Liver (tissue), 9 donors: ENCODE results near the gene MIB2. TPM values are rescaled to one million over a fixed set of nuclear protein-coding genes. Genes with fewer than 3 reads are reported as not detected.

ENCODE experiments used
- DNase-seq: peaks from one replicate; pipeline ENCODE4 v3.0.0-alpha.2; 2017; ENCODE audit warnings: low spot score
- H3K27ac ChIP-seq, 2 donors: one replicate each; pipeline ENCODE4 v1.7.0; 2013; ENCODE audit warnings: inconsistent platforms in 2 of 2, low read length in 2 of 2, control low read depth in 1 of 2, low read depth in 1 of 2, mild to moderate bottlenecking in 1 of 2
- H3K27me3 ChIP-seq, 4 donors: one replicate each; pipeline versions ENCODE4 v1.6.1 to v1.7.0; 2013; ENCODE audit warnings: low read length in 3 of 4, inconsistent platforms in 1 of 4, mild to moderate bottlenecking in 1 of 4, moderate library complexity in 1 of 4; ENCODE audit not compliant: control insufficient read depth in 4 of 4, insufficient read depth in 4 of 4
- H3K36me3 ChIP-seq, 4 donors: one replicate each; pipeline versions ENCODE4 v1.6.1 to v1.7.0; 2013; ENCODE audit warnings: low read length in 3 of 4, mild to moderate bottlenecking in 3 of 4, low read depth in 1 of 4, moderate library complexity in 1 of 4; ENCODE audit not compliant: control insufficient read depth in 4 of 4, insufficient read depth in 3 of 4
- H3K4me1 ChIP-seq, 4 donors: one replicate each; pipeline versions ENCODE4 v1.6.1 to v1.7.0; 2013; ENCODE audit warnings: low read length in 3 of 4, mild to moderate bottlenecking in 3 of 4, moderate library complexity in 1 of 4; ENCODE audit not compliant: control insufficient read depth in 4 of 4, insufficient read depth in 4 of 4
- H3K4me3 ChIP-seq, 3 donors: one replicate each; pipeline versions ENCODE4 v1.6.1 to v1.7.0; 2013; ENCODE audit warnings: low read length in 3 of 3, control low read depth in 1 of 3, low read depth in 1 of 3, mild to moderate bottlenecking in 1 of 3
- H3K9ac ChIP-seq, 2 donors: one replicate each; pipeline ENCODE4 v1.7.0; 2013; ENCODE audit warnings: low read length in 2 of 2, mild to moderate bottlenecking in 2 of 2, moderate library complexity in 2 of 2, control low read depth in 1 of 2, low read depth in 1 of 2
- H3K9me3 ChIP-seq, 4 donors: one replicate each; pipeline versions ENCODE4 v1.6.1 to v1.7.0; 2013; ENCODE audit warnings: low read length in 3 of 4; ENCODE audit not compliant: control insufficient read depth in 4 of 4
- CTCF ChIP-seq: fragments of 150-350 bp; IDR thresholded peaks from 2 replicates; pipeline ENCODE4 v1.5.1; 2017; ENCODE audit warnings: improper control_type of control experiment, low read depth, low read length; ENCODE audit not compliant: missing input control
- EGR1 ChIP-seq, 2 donors: IDR thresholded peaks; 2 replicates each; pipeline ENCODE4 v1.6.1; 2016 to 2018; ENCODE audit warnings: antibody characterized with exemption in 2 of 2, low read depth in 2 of 2
- FOXA1 ChIP-seq: IDR thresholded peaks from 2 replicates; pipeline ENCODE4 v1.6.1; 2016; ENCODE audit warnings: antibody characterized with exemption
- FOXA2 ChIP-seq: IDR thresholded peaks from 2 replicates; pipeline ENCODE4 v1.6.1; 2016; ENCODE audit warnings: antibody characterized with exemption
- GABPA ChIP-seq, 2 donors: IDR thresholded peaks in 1 of 2; conservative IDR thresholded peaks in 1 of 2; 2 replicates each; pipeline ENCODE4 v1.6.1; 2016; ENCODE audit warnings: antibody characterized with exemption in 2 of 2, mild to moderate bottlenecking in 1 of 2, moderate library complexity in 1 of 2
- HNF4A ChIP-seq, 2 donors: conservative IDR thresholded peaks; 2 replicates each; pipeline ENCODE4 v1.6.1; 2016; ENCODE audit warnings: antibody characterized with exemption in 2 of 2, mild to moderate bottlenecking in 2 of 2
- HNF4G ChIP-seq: IDR thresholded peaks from 2 replicates; pipeline ENCODE4 v1.6.1; 2016; ENCODE audit warnings: antibody characterized with exemption
- JUND ChIP-seq, 2 donors: IDR thresholded peaks; 2 replicates each; pipeline ENCODE4 v1.6.1; 2016; ENCODE audit warnings: antibody characterized with exemption in 2 of 2
- MAX ChIP-seq: IDR thresholded peaks from 2 replicates; pipeline ENCODE4 v1.6.1; 2016; ENCODE audit warnings: antibody characterized with exemption
- RAD21 ChIP-seq, 2 donors: IDR thresholded peaks; 2 replicates each; pipeline ENCODE4 v1.6.1; 2016; ENCODE audit warnings: antibody characterized with exemption in 2 of 2, mild to moderate bottlenecking in 2 of 2
- REST ChIP-seq: IDR thresholded peaks from 2 replicates; pipeline ENCODE4 v1.6.1; 2016; ENCODE audit warnings: antibody characterized with exemption, mild to moderate bottlenecking
- RXRA ChIP-seq, 2 donors: IDR thresholded peaks; 2 replicates each; pipeline ENCODE4 v1.6.1; 2017 to 2018; ENCODE audit warnings: antibody characterized with exemption in 2 of 2, mild to moderate bottlenecking in 1 of 2
- SP1 ChIP-seq: IDR thresholded peaks from 2 replicates; pipeline ENCODE4 v1.6.1; 2018; ENCODE audit warnings: antibody characterized with exemption, mild to moderate bottlenecking
- TAF1 ChIP-seq: conservative IDR thresholded peaks from 2 replicates; pipeline ENCODE4 v1.6.1; 2016; ENCODE audit warnings: antibody characterized with exemption, mild to moderate bottlenecking
- YY1 ChIP-seq: IDR thresholded peaks from 2 replicates; pipeline ENCODE4 v1.6.1; 2016; ENCODE audit warnings: antibody characterized with exemption, mild to moderate bottlenecking
- WGBS: extraction: QIAGEN DNeasy Blood & Tissue Kit; methylation state at CpG from one replicate; pipeline ENCODE4 v1.1.7; 2013; 5-methylcytosine and 5-hydroxymethylcytosine counted together
- polyA plus RNA-seq, 2 donors: library from polyadenylated mRNA; stranded (reverse) in 1 of 2; unstranded in 1 of 2; fragments of 200-250 nt in 1 of 2; fragments of >200 nt in 1 of 2; fragmentation: Nextera tagmentation in 1 of 2; extraction: Ambion mirVana in 1 of 2; gene quantifications; one replicate each; pipeline versions ENCODE4 v1.2.1 to v1.2.3, GENCODE V29; 2013 to 2015
- total RNA-seq, 2 donors: library from RNA; depleted of rRNA; stranded (reverse); fragments of >200 nt; gene quantifications; one replicate each; pipeline ENCODE4 v1.2.3, GENCODE V29; 2014
- TF ChIP-seq, protein P1 (sequence below): IDR thresholded peaks from 2 replicates; pipeline ENCODE4 v1.6.1; 2016; ENCODE audit warnings: antibody characterized with exemption
- donor health status: healthy.
- donor health status: healthy.
- donor health status: healthy.
- donor health status: healthy.
- donor health status: healthy.

Gene MIB2
- total and polyA plus RNA-seq, 4 donors = 9.8 to 33.0 (median 19.2) TPM

- no peaks in the 10 kb centered on the region for H3K36me3 ChIP-seq
- peaks cover 2 to 22% (median 13%) of the 10 kb centered on the region in 4 donors for H3K4me1 ChIP-seq
- no peak overlapping the region for H3K27ac ChIP-seq
- DNase-seq = no peak
- WGBS = 66% methylated on average over 22 of the region's 22 CpGs
- H3K4me3 ChIP-seq = no peak overlapping the region
- no peaks in the 10 kb centered on the region for H3K9me3 ChIP-seq
- H3K9ac ChIP-seq = no peak overlapping the region
- peaks cover 0 to 11% (median 2%) of the 10 kb centered on the region in 4 donors for H3K27me3 ChIP-seq
- TF ChIP-seq, protein P1, sequence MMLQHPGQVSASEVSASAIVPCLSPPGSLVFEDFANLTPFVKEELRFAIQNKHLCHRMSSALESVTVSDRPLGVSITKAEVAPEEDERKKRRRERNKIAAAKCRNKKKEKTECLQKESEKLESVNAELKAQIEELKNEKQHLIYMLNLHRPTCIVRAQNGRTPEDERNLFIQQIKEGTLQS = no peak
- TF ChIP-seq RXRA (IDR thresholded peaks at IDR 0.05) (no peak), TAF1 (no peak), CTCF (no peak), RAD21 (IDR thresholded peaks at IDR 0.05) (no peak), SP1 (no peak), HNF4A (conservative IDR thresholded peaks at IDR 0.05) (no peak), FOXA1 (no peak)
Measured at GRCh38 chr1:1600861-1601563, 14.3 kb upstream of the MIB2 start.

GRCh38 chr1:1601564-1602303 lies 13.6 kb upstream of the MIB2 start:
- Histone ChIP-seq H3K4me3 (no peak overlapping the region), H3K9ac (no peak overlapping the region), H3K27ac (no peak overlapping the region), H3K4me1 (peaks cover 2 to 22% (median 13%) of the 10 kb centered on the region in 4 donors), H3K9me3 (no peaks in the 10 kb centered on the region), H3K36me3 (no peaks in the 10 kb centered on the region), H3K27me3 (peaks cover 0 to 11% (median 2%) of the 10 kb centered on the region in 4 donors)
- WGBS = 86% methylated on average over 15 of the region's 15 CpGs
- DNase-seq = no peak
- TF ChIP-seq JUND (IDR thresholded peaks at IDR 0.05) = no peak
- TF ChIP-seq HNF4G = no peak
- TF ChIP-seq EGR1 (IDR thresholded peaks at IDR 0.05; ENCODE audit: low read depth in 2 of 2) = no peak
- TF ChIP-seq MAX = no peak
- TF ChIP-seq, protein P1 = no peak

GRCh38 chr1:1602304-1602967 lies 12.9 kb upstream of the MIB2 start:
- WGBS = 53% methylated on average over 18 of the region's 18 CpGs
- H3K4me1 ChIP-seq = peaks cover 2 to 21% (median 12%) of the 10 kb centered on the region in 4 donors
- no peak overlapping the region for H3K4me3 ChIP-seq
- no peaks in the 10 kb centered on the region for H3K9me3 ChIP-seq
- peaks cover 0 to 8% (median 2%) of the 10 kb centered on the region in 4 donors for H3K27me3 ChIP-seq
- H3K27ac ChIP-seq = no peak overlapping the region
- no peak overlapping the region for H3K9ac ChIP-seq
- no peaks in the 10 kb centered on the region for H3K36me3 ChIP-seq
- no peak for DNase-seq
- TF ChIP-seq CTCF = no peak
- TF ChIP-seq FOXA2 = no peak
- TF ChIP-seq SP1 = no peak
- no peak for TF ChIP-seq GABPA (IDR thresholded peaks at IDR 0.05 in 1 of 2, conservative IDR thresholded peaks at IDR 0.05 in 1 of 2)
- TF ChIP-seq FOXA1 = no peak
- TF ChIP-seq HNF4G = no peak
- TF ChIP-seq YY1 = no peak
- TF ChIP-seq MAX = no peak
- no peak for TF ChIP-seq REST
